Measurements from ENCODE around the gene ECSCR. TPM values are rescaled to one million over a fixed set of nuclear protein-coding genes. Genes with fewer than 3 reads are reported as not detected.

Gene ECSCR
- total RNA-seq, 2 experiments from 2014 or later: not detected

GRCh38 chr5:139426203-139426885, 36.2 kb downstream of the ECSCR start:
- Histone ChIP-seq H4K20me1 (ENCODE audit: insufficient read depth, low read length) (no peaks in the 10 kb centered on the region), H3K4me2 (ENCODE audit: low read length) (no peak overlapping the region), H3K9me3 (ENCODE audit: low read length) (no peaks in the 10 kb centered on the region), H3K27ac (ENCODE audit: low read depth, low read length, poor library complexity, severe bottlenecking) (no peak overlapping the region), H3K36me3 (ENCODE audit: insufficient read depth, low read length) (no peaks in the 10 kb centered on the region), H3K9me2 (ENCODE audit: insufficient read depth, low read length) (no peaks in the 10 kb centered on the region), H3K4me3 (ENCODE audit: low read depth, low read length, poor library complexity, severe bottlenecking) (no peak overlapping the region), H3K79me2 (ENCODE audit: insufficient read depth, low read depth, low read length) (no peaks in the 10 kb centered on the region), H3K4me1 (ENCODE audit: insufficient read depth, low read length, poor library complexity, severe bottlenecking) (no peaks in the 10 kb centered on the region), H2AFZ (ENCODE audit: low read length) (no peak overlapping the region)
- ChIA-PET CTCF (ENCODE audit: unreplicated experiment) (no interaction called here), POLR2A (interaction anchor here (0.8 kb wide), 1 partner anchor 12 kb away, joined by 3 read pairs; no protein-coding TSS in a partner anchor)
- DNase-seq (ENCODE audit: low spot score): no peak
- intact Hi-C loops (cut with micrococcal nuclease; ENCODE audit: unreplicated experiment): no loop called here
- no peak for TF ChIP-seq EZH2phosphoT487 (IDR thresholded peaks at IDR 0.05; ENCODE audit: borderline replicate concordance, low read depth, low read length)
- TF ChIP-seq, protein P1, sequence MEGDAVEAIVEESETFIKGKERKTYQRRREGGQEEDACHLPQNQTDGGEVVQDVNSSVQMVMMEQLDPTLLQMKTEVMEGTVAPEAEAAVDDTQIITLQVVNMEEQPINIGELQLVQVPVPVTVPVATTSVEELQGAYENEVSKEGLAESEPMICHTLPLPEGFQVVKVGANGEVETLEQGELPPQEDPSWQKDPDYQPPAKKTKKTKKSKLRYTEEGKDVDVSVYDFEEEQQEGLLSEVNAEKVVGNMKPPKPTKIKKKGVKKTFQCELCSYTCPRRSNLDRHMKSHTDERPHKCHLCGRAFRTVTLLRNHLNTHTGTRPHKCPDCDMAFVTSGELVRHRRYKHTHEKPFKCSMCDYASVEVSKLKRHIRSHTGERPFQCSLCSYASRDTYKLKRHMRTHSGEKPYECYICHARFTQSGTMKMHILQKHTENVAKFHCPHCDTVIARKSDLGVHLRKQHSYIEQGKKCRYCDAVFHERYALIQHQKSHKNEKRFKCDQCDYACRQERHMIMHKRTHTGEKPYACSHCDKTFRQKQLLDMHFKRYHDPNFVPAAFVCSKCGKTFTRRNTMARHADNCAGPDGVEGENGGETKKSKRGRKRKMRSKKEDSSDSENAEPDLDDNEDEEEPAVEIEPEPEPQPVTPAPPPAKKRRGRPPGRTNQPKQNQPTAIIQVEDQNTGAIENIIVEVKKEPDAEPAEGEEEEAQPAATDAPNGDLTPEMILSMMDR (conservative IDR thresholded peaks at IDR 0.05; ENCODE audit: low read length): no peak
- BruUV-seq (replicated peaks): no TSS peak

DNA sequence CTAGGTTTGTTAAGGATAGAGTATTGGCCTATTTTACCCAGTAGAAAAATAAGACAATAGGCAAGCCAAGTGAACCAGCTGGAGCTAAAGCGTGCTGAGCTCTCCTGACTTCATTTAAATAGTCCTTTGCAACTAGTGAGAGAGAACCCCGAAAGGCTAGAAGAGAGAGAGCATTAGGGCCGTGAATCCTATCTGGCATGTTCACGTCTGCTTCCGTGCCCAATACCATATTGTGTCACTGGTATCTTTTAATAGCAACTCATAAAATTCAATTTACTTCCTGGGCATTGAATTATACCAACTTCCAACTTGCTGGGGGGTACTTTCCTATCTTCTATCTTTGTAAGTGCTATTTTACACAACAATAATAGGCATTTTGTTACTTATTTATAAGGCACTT, 37.0 kb downstream of the ECSCR start:
- intact Hi-C loops (cut with micrococcal nuclease; ENCODE audit: unreplicated experiment): no loop called here
- ChIA-PET CTCF (ENCODE audit: unreplicated experiment) (interaction anchor here (0.6 kb wide), 1 partner anchor 157 kb away, joined by 3 read pairs; no protein-coding TSS in a partner anchor), POLR2A (interaction anchor here (0.6 kb wide), 1 partner anchor 223 kb away, joined by 3 read pairs; the partner anchor contains the start of gene CXXC5)
- Histone ChIP-seq H3K4me1 (ENCODE audit: insufficient read depth, low read length, poor library complexity, severe bottlenecking) (no peaks in the 10 kb centered on the region), H3K4me2 (ENCODE audit: low read length) (no peak overlapping the region), H3K79me2 (ENCODE audit: insufficient read depth, low read depth, low read length) (no peaks in the 10 kb centered on the region), H2AFZ (ENCODE audit: low read length) (no peak overlapping the region), H3K27ac (ENCODE audit: low read depth, low read length, poor library complexity, severe bottlenecking) (no peak overlapping the region), H3K36me3 (ENCODE audit: insufficient read depth, low read length) (no peaks in the 10 kb centered on the region), H3K9me3 (ENCODE audit: low read length) (no peaks in the 10 kb centered on the region), H3K9me2 (ENCODE audit: insufficient read depth, low read length) (no peaks in the 10 kb centered on the region), H4K20me1 (ENCODE audit: insufficient read depth, low read length) (no peaks in the 10 kb centered on the region), H3K4me3 (ENCODE audit: low read depth, low read length, poor library complexity, severe bottlenecking) (no peak overlapping the region)
- DNase-seq (ENCODE audit: low spot score): no peak
- no peak for TF ChIP-seq EZH2phosphoT487 (IDR thresholded peaks at IDR 0.05; ENCODE audit: borderline replicate concordance, low read depth, low read length)
- TF ChIP-seq, protein P1 (conservative IDR thresholded peaks at IDR 0.05; ENCODE audit: low read length): no peak
- BruUV-seq (replicated peaks): no TSS peak
